Head of caudate nucleus (tissue), 42 donors: ENCODE results near the gene SIGLEC8.
"Not testable (repeated sequence)": the region's sequence is repeated elsewhere in the genome, so short reads cannot be mapped to it uniquely, and the experiment has no call there.

ENCODE experiments used
- DNase-seq, 42 donors: peaks; one replicate each; pipeline versions ENCODE4 v3.0.0 to v3.0.0-alpha.2; 2020 to 2021; ENCODE audit warnings: mixed read lengths in 7 of 42
- intact Hi-C: fragments of 100-400 bp; cut with DNase I; formaldehyde crosslinking; loops from one replicate; pipeline ENCODE4 v1.15.0; 2022

SIGLEC8 gene

DNA sequence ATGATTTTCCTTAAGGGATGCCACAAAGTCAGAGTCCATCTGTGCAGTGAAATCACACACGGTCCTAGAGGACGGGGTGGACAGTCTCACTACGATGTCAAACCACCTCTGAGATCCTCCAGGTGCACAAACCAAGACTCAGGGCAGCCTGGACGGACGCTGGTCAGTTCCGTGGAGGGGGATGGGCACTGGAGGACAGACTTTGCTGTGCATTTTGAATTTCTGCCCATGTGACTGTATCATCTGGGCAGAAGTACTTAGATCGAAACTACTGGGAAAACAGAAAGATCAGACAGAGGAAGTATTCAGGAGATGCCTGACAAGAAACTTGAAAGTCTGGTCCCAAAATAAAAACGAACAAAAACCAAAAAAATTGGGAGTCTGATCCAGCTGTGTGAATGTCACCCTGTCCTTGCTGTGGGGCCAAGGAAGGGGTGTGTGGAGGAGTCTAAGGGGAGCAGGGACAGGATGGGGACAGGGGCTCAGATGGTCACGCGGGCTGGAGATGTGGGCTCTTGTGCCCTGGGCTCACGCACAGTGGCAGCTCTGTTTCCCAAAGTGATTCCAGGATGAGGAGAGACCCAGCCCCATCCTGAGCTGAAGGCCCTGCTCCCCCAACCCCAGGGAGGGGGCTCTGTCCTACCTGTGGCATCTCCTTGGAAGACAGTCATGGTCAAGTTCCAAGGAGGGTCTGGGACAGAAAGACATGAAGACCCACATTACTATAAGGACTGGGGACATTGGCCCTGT lies 1.5 kb downstream of the SIGLEC8 start:
- DNase-seq = peak in 12 of 42 donors; percentile 20 to 57 (median 34)
- intact Hi-C loops = no loop called here

DNA sequence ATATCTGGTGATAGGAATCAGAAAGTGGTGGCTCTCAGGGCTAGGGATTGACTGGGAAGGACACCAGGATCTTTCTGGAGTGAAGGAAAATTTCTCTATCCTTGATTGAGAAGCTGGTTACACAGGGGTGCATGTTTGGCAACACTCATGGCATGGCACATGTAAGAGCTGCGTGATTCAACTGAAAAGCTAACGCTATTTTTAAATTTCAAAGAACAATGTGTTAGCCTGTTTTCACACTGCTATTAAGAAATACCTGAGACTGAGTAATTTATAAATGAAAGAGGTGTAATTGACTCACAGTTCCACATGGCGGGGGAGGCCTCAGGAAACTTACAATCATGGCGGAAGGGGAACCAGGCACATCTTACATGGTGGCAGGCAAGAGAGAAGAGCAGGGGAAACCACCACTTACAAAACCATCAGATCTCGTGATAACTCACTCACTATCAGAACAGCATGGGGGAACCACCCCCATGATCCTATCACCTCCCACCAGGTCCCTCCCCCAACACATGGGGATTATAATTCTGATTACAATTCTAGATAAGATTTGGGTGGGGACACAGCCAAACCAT lies 7.4 kb downstream of the SIGLEC8 start:
- intact Hi-C loops = no loop called here
- DNase-seq = no peak

DNA sequence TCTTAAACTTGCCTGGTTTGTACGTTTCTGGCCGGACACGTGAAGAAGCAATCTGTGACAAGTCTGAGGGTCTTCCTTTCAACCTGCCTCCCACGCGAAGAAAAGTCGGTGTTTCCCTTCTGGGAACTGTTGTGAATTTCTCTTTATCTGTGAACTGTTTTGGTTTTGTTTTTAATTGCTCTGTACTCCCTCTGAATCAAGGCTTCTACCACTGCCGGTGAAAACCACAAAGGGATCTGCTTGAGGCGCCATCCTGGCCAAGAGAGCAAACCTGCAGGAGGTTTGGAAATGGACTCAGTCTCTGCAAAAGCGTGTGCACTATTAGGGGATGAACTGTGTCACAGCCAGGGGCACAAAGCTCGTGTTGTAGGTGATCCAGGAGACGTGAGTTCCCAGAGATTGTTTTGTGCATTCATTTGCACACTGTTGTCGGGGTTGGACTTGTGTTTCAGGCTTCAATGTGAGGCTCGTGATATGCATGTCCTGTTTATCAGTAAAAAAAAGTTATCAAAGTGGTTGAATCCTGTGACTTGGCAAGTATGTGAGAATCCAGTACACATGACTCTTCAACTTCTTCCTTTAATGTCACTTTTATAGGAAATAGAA lies 9.7 kb downstream of the SIGLEC8 start:
- intact Hi-C loops = no loop called here
- no peak for DNase-seq

DNA sequence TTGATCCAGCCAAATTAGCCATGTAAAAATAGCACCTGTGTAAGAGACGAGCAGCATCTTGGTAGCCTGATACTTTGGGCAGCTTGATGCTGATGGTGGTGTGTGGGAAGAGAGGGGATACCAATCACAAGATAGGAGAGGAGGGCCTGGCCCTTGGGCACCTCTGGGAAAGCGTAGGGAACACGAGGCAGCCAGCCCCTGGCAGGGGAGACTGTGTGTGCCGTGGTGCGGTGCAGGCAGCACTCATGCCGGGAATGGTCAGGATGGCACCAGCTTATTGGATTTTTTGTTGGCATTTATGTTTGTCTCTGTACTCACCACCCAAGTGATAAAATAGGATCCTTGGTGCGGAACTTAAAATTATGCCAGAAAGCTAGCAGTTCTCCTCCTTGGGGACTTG lies 10.2 kb downstream of the SIGLEC8 start:
- intact Hi-C loops = no loop called here
- DNase-seq = no peak

DNA sequence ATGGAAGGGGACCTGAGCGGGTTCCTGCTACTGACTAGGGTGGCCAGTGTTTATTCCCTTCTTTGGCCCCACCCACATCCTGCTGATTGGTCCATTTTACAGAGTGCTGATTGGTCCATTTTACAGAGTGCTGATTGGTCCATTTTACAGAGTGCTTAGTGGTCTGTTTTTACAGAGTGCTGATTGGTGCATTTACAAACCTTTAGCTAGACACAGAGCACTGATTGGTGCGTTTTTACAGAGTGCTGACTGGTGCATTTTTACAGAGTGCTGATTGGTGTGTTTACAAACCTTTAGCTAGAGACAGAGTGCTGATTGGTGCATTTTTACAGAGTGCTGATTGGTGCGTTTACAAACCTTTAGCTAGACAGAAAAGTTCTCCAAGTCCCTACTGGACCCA lies 10.7 kb downstream of the SIGLEC8 start:
- DNase-seq, intact Hi-C loops: not testable (repeated sequence)

DNA sequence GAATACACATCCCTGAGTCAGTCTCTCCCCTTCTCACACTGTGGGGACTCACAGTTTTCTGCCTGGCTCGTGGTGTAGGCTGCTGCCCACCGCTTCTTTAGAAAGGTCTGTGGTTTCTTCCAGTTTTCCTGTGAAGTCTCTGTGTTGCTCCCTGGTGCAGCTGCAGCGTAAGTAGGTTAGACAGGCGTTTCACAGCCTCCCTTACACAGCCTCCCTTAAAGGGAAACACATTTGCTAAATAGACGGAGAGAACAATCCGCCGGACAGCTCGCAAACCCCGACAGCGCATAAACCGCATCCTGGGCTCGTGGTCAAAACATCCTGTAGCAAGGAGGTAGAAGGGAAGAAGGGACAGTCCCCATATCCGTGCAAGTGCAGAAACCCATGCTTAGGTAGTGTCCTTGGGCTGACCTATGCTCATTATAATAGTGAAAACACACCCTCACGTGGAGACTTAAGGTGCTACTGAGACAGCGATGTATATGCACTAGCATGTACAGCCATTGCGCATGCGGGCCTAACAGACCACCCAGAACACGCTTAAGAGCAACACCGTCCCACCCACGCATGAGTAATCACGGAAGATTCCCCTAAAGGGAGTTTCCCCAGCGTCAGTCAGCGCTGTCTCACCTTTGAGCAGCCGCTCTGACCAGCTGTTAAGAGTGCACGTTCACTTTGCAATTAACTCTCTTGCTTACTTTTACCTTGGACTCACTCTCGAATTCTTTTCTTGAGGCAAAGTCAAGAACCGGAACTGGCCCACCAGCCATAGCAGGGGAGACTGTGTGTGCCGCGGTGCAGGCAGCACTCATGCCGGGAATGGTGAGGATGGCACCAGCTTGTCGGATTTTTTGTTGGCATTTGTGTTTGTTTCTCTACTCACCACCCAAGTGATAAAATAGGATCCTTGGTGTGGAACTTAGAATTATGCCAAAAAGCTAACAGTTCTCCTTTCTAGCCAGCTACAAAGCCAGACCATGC lies 16.6 kb downstream of the SIGLEC8 start:
- intact Hi-C loops = no loop called here
- peak in 1 of 42 donors; percentile 46 for DNase-seq

DNA sequence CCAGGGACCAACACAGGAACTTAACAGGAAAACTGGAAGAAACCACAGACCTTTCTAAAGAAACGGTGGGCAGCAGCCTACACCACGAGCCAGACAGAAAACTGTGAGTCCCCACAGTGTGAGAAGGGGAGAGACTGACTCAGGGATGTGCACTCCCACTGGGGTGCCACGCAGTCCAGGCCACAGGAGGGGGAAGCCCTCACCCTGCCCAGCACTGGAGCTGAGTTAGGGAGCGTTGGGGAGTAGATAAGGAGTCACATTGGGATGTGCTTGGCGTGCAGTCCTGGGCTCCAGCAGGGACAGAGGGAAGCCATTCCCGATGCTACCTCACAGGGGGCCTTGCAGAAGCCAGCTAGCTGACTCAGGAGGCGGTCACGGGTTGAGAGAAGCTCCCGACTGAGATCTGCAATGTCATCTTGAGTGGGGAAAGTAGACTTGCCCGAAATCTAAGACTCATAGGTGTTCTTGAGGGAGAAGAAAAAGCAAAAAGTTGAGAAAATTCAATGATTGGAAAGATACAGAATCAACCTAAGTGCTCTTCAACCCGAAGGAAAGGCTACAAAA lies 17.3 kb downstream of the SIGLEC8 start:
- peak in 2 of 42 donors; percentile 40 to 48 for DNase-seq
- intact Hi-C loops = no loop called here

DNA sequence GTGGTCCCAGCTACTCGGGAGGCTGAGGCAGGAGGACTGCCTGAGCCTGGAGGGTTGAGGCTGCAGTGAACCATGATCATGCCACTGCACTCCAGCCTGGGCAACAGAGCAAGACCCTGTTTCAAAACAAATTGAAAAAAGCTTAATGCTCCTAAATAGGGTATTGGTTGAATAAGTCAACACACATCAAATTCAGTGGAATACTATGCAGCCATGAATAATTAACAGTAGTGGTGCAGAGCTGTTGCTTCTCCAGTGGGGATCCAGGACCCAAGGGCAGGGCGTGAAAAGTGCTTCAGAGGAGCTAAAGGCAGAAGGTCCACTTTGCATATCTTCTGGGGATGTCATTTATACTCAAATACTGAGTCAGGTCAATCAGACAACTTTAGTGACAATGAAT lies 18.2 kb downstream of the SIGLEC8 start:
- DNase-seq = no peak
- intact Hi-C loops = no loop called here

DNA sequence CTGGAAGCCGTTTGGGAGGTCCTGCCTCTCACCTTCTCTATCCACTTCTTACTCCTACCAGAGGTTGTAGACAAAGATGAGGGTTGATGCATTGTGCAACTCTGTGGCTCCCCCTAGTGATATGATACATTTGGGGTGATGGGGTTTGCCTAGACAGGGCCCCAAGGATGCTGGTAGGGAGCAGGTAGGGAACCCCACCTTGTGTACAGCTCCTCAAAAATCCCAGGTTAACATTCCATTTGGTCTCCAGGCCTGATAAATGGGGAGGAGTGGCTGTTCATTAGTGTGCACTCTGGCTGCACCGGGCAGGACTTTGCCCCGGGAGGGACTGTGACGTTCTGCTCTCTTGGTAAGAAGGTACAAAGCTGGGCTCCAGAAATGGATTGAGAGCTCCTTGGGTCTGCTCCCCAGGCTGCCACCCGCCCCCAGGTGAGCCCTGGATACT lies 19.2 kb downstream of the SIGLEC8 start:
- DNase-seq = peak in 1 of 42 donors; percentile 13
- intact Hi-C loops = no loop called here

DNA sequence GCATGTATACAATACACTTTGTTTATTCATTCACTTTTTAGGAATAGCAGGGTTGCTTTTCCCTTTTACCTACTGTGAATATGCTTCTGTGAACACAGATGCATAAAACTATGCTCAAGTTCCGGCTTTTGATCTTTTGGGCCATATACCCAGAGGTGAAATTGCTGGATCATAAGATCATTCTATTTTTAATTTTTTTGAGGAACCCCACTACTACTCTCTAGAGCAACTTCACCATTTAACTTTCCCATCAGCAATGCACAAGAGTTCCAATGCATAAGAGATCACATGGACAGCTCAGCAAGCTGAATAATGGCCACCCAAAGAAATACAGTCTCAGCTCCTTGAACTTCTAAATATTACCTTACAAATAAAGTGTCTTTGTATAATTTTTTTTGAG lies 23.8 kb downstream of the SIGLEC8 start:
- DNase-seq = no peak
- intact Hi-C loops = no loop called here

DNA sequence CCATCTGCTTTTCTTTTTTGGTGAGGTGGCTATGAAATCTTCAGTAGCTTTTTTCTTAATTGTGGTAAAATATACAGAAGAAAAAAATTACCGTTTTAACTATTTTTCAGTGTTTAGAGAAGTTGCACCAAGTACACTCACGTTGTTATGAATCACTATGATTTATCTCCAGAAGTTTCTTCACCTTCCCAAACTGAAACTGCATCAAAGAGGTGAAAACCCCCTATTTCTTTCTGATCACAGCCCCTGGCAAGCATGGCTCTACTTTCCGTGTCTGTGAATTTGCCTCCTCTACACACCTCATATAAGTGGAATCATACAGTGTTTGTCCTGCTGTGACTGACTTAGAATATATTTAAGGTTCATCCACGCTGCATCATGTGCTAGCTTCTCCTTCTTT lies 25.2 kb downstream of the SIGLEC8 start:
- DNase-seq = no peak
- intact Hi-C loops = no loop called here

DNA sequence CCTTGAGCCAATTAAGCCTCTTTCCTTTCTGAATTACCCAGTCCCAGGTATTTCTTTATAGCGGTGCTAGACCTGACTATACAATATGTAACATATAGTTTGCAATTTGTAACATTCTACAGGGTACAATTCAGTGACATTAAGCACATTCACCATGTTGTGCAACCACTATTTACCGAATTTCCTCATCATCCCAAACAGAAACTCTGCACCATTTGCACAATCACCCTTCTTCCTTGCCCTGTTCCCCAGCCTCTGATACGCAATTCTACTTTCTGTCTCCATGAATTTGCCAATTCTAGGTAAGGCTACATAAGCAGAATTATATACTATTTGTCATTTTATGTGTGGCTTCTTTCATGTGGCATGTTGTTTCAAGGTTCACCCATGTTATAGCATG lies 27.1 kb downstream of the SIGLEC8 start:
- intact Hi-C loops = no loop called here

DNA sequence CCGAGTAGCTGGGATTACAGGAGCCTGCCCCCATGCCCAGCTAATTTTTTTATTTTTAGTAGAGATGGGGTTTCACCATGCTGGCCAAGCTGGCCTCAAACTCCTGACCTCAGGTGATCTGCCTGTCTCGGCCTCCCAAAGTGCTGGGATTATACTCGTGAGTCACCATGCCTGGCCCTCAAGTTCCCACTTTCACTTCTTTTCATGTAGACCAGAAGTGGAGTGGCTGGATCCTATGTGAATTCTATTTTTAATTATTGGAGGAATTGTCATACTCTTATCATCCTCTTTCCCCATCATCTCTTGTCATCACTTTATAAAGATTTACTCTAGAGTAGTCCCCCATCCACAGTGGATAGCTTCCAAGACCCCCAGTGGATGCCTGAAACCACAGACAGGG lies 28.0 kb downstream of the SIGLEC8 start:
- DNase-seq = no peak
- intact Hi-C loops = no loop called here

More for the DNA sequence above, 27.1 kb downstream of the SIGLEC8 start:
- DNase-seq = no peak

DNA sequence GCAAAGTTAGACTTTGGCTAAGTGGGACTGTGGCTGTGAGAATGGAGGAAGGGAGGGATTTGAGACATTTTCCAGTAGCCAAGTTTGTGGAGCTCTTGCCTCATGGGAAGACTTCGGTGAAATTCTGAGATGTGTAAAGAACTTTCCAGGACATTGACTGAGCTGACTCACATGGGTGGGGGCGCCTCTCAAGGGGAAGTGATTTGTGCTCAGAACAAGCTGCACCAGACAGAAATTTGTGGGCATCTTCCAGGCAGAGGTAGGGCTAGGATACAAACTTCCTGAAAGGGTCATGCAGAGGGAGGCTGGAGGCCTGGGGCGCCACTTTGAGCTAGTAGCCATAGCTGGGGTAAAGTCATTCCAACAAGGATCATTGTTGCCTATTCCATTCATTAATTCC lies 31.1 kb downstream of the SIGLEC8 start:
- DNase-seq = peak in 14 of 42 donors; percentile 14 to 64 (median 30)
- intact Hi-C loops = no loop called here

DNA sequence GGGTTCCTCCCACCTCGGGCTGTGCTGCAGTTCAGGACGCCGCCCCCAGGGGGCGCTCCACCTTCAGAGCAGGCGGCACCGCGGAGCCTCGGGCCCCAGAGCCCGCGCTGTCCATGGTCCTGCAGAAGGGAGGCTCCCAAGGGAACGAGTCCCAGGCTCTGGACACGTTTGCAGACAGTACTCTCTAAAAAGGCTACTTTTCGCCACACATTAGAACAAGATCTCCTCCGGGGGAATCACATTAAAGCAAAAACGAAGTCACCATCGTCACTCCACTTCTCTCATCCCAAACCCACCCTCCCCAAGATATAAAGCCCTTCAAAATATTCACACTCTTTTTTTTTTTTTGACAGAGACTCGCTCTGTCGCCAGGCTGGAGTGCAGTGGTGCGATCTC lies 36.2 kb downstream of the SIGLEC8 start:
- peak; percentile 25 to 92 (median 78) for DNase-seq

DNA sequence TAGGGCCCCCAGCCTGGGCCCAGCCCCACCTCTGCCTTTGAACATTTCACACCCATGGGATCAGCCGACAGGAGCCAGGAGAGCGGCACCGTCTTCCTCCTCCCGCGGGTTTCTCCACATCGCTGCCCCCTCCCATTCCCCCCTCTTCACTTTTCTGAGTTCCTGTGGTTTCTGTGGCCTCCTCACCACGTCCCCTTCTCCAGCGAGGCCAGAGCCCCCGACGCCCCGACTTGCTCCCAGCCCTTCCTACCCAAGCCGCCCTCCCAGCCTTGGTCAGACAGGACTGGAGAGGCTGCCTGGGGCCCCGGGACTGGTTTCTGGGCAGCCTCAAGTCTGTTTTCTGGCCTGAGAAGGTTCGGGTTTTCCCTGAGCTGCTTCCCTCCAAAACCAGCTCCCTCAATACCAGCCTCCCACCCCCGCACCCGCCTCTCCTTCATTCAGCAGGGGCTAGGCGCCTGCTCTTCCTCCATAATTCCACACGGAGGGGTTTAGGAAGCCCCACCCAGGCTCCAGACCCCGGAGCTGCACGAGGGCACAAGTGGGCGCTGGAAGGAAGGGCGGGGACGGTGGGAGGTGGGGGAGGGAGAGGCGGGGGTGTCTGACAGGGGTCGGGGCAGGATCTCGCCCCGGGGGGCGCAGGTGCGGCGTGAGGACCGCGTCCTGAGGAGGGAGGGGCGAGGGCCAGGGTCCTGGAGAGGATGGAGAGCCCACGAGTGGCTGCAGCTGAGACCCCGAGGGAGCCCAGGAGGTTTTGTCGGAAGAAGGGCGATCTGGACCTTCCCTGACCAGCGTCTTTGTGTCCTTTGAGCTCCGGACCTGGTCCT lies 36.8 kb downstream of the SIGLEC8 start:
- intact Hi-C loops = no loop called here
- peak in 2 of 42 donors; percentile 21 to 23 for DNase-seq

More for the DNA sequence above, 36.2 kb downstream of the SIGLEC8 start:
- intact Hi-C loops = no loop called here

DNA sequence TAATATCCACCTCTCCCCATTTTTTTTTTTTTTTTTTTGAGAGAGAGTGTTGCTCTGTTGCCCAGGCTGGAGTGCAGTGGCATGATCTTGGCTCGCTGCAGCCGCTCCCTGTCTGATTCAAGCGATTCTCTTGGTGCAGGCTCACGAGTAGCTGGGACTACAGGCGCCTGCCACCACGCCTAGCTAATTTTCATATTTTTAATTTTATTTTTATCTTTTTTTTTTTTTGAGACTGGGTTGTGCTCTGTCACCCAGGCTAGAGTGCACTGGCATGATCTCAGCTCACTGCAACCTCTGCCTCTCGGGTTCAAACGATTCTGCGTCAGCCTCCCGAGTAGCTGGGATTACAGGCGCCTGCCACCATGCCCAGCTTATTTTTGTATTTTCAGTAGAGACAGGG lies 37.7 kb downstream of the SIGLEC8 start:
- intact Hi-C loops, DNase-seq: not testable (repeated sequence)

DNA sequence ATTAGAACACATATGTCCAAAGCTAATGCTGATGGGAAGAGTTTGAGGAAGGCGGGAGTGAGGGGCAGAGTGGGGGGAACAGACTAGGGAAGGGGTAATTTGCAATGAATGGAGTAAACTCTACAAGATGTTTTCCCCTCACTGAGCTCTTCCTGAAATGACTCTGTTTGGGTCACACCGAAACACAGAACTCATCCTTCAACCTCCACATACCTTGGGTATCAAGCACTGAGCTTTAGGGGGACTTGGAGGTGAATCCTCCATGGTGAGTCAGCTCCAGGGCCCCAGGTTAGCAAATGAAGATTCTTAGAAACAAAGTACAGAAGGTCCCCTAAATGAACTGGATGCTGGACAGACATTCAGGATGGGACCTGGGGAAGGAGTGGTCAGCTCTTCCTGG lies 39.5 kb downstream of the SIGLEC8 start:
- intact Hi-C loops = no loop called here
- DNase-seq = no peak
